ENCODE measurements around the gene ISY1.
A peak's percentile ranks its signal among the peaks of the same experiment; 100 is the strongest.
"Not testable (repeated sequence)": the region's sequence is repeated elsewhere in the genome, so short reads cannot be mapped to it uniquely, and the experiment has no call there.

The ISY1 gene

GRCh38 chr3:129166579-129167332, 5.9 kb upstream of the ISY1 start:
- DNase-seq: no peak

GRCh38 chr3:129165594-129165993, 4.7 kb upstream of the ISY1 start:
- not testable (repeated sequence) for DNase-seq

- DNase-seq: no peak
Observed at GRCh38 chr3:129164500-129164899, 3.6 kb upstream of the ISY1 start.

- no peak for DNase-seq
Observed at GRCh38 chr3:129162729-129163579, 2.1 kb upstream of the ISY1 start.

GRCh38 chr3:129161860-129162271, 1.0 kb upstream of the ISY1 start:
- DNase-seq: peak in 1 of 4 experiments; percentile 18

- no peak for DNase-seq
Observed at GRCh38 chr3:129144786-129145185, 16.1 kb downstream of the ISY1 start.

GRCh38 chr3:129141011-129141410, 19.9 kb downstream of the ISY1 start:
- DNase-seq: not testable (repeated sequence)

GRCh38 chr3:129139911-129140310, 21.0 kb downstream of the ISY1 start:
- DNase-seq: no peak

GRCh38 chr3:129136275-129136674, 24.6 kb downstream of the ISY1 start:
- DNase-seq: not testable (repeated sequence)

GRCh38 chr3:129132097-129132866, 28.6 kb downstream of the ISY1 start:
- no peak for DNase-seq

- no peak for DNase-seq
Observed at GRCh38 chr3:129131465-129132088, 29.3 kb downstream of the ISY1 start.

GRCh38 chr3:129130291-129130813, 30.5 kb downstream of the ISY1 start:
- DNase-seq: no peak

GRCh38 chr3:129128357-129129155, 32.3 kb downstream of the ISY1 start:
- DNase-seq: no peak

GRCh38 chr3:129126726-129127280, 34.1 kb downstream of the ISY1 start:
- no peak for DNase-seq

GRCh38 chr3:129123314-129124060, 37.4 kb downstream of the ISY1 start:
- DNase-seq: no peak

- DNase-seq: no peak
Observed at GRCh38 chr3:129122412-129123011, 38.4 kb downstream of the ISY1 start.

GRCh38 chr3:129121792-129122411, 39.0 kb downstream of the ISY1 start, which contains the start of gene RAB43:
TSS of gene RAB43 (minus strand) at chr3:129121804. CDS start at chr3:129121489, 315 bp downstream.
- DNase-seq: peak; percentile 60 to 92 (median 82)

GRCh38 chr3:129121016-129121791, 39.7 kb downstream of the ISY1 start:
- DNase-seq: peak in 2 of 4 experiments; percentile 45 to 55
